Mammary microvascular endothelial cell (primary cell): Measurements from ENCODE around the gene SLC16A1. TPM values are rescaled to one million over a fixed set of nuclear protein-coding genes. Genes with fewer than 3 reads are reported as not detected.

ENCODE experiments used
- total RNA-seq: library from RNA; depleted of rRNA; stranded (reverse); fragments of >200 nt; gene quantifications from 2 replicates; pipeline ENCODE4 v1.2.3, GENCODE V29; 2015

Gene SLC16A1, protein sequence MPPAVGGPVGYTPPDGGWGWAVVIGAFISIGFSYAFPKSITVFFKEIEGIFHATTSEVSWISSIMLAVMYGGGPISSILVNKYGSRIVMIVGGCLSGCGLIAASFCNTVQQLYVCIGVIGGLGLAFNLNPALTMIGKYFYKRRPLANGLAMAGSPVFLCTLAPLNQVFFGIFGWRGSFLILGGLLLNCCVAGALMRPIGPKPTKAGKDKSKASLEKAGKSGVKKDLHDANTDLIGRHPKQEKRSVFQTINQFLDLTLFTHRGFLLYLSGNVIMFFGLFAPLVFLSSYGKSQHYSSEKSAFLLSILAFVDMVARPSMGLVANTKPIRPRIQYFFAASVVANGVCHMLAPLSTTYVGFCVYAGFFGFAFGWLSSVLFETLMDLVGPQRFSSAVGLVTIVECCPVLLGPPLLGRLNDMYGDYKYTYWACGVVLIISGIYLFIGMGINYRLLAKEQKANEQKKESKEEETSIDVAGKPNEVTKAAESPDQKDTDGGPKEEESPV
- total RNA-seq = 75.0 and 87.6 TPM in 2 replicates

GRCh38 chr1:112955773-112956543 lies at the start of gene SLC16A1:
SLC16A1 (minus strand) TSS chr1:112956196; CDS start chr1:112929308, 26,888 bp downstream.

Other genes with a start within 250 kb of the SLC16A1 start
- 958 and 1,021 TPM in 2 replicates for gene RHOC, start 249.1 kb downstream of the SLC16A1 start, total RNA-seq
- gene PPM1J, start 240.9 kb downstream of the SLC16A1 start, total RNA-seq = 1.00 and 1.8 TPM in 2 replicates
- gene LRIG2, start 117.0 kb upstream of the SLC16A1 start, total RNA-seq = 4.2 and 8.6 TPM in 2 replicates